K562 (cell line): ENCODE results near the gene MPND. TPM values are rescaled to one million over a fixed set of nuclear protein-coding genes. Genes with fewer than 3 reads are reported as not detected.

ENCODE experiments used
- ARID4B ChIP-seq: sonication (generic); formaldehyde crosslinking; IDR thresholded peaks from 2 replicates; pipeline ENCODE4 v1.8.0; 2022; ENCODE audit warnings: mild to moderate bottlenecking, missing genetic modification reagents
- BDP1 ChIP-seq: IDR thresholded peaks from 3 replicates; pipeline ENCODE4 v1.6.1; 2011; ENCODE audit not compliant: insufficient read length, insufficient read depth
- CXXC5 ChIP-seq: fragments of 250-450 bp; sonication (Bioruptor Pico); IDR thresholded peaks from 2 replicates; pipeline ENCODE4 v1.8.0; 2022; ENCODE audit warnings: inconsistent platforms, mild to moderate bottlenecking, moderate library complexity
- ELF1 ChIP-seq: fragments of 200-800 bp; sonication (Bioruptor generic); IDR thresholded peaks from 2 replicates; pipeline ENCODE4 v1.6.1; 2016; ENCODE audit warnings: missing genetic modification characterization, missing compliant biosample characterization
- EWSR1 ChIP-seq: fragments of 450-650 bp; IDR thresholded peaks from 2 replicates; pipeline ENCODE4 v1.6.1; 2018; ENCODE audit warnings: borderline replicate concordance, mild to moderate bottlenecking, low read depth, moderate library complexity; ENCODE audit not compliant: partially characterized antibody
- FOXK1 ChIP-seq: sonication (generic); formaldehyde crosslinking; IDR thresholded peaks from 2 replicates; pipeline ENCODE4 v1.8.0; 2022; ENCODE audit warnings: missing genetic modification reagents, mild to moderate bottlenecking, borderline replicate concordance
- FOXK2 ChIP-seq, 2 experiments: fragments of 450-650 bp; IDR thresholded peaks in 1 of 2; conservative IDR thresholded peaks in 1 of 2; 2 replicates each; pipeline ENCODE4 v1.6.1; 2016; ENCODE audit warnings: low read depth in 2 of 2, mild to moderate bottlenecking in 1 of 2
- JUND ChIP-seq, 2 experiments: IDR thresholded peaks; 2 replicates in 1 of 2; 3 replicates in 1 of 2; pipeline ENCODE4 v1.6.1; 2011; ENCODE audit warnings: borderline replicate concordance in 2 of 2, low read depth in 2 of 2, low read length in 2 of 2, improper control_type of control experiment in 1 of 2, missing biosample characterization in 1 of 2, missing genetic modification characterization in 1 of 2, missing genetic modification reagents in 1 of 2
- NCOA2 ChIP-seq, 2 experiments: fragments of 450-650 bp; IDR thresholded peaks; 2 replicates each; pipeline ENCODE4 v1.6.1; 2018; ENCODE audit warnings: mild to moderate bottlenecking in 2 of 2, moderate library complexity in 1 of 2; ENCODE audit not compliant: partially characterized antibody in 2 of 2
- NFE2L1 ChIP-seq: fragments of 450-650 bp; IDR thresholded peaks from 2 replicates; pipeline ENCODE4 v1.6.1; 2016; ENCODE audit warnings: missing genetic modification characterization, low read depth, mild to moderate bottlenecking, missing compliant biosample characterization, moderate library complexity, borderline replicate concordance
- RBM15 ChIP-seq: fragments of 200-400 bp; formaldehyde crosslinking; IDR thresholded peaks from 2 replicates; pipeline ENCODE4 v1.6.1; 2018; ENCODE audit warnings: mild to moderate bottlenecking, low read length, moderate library complexity; ENCODE audit not compliant: insufficient read depth
- SOX6 ChIP-seq: fragments of 450-650 bp; IDR thresholded peaks from 2 replicates; pipeline ENCODE4 v1.6.1; 2014; ENCODE audit warnings: mild to moderate bottlenecking
- TEAD1 ChIP-seq, 2 experiments: fragments of 450-650 bp in 1 of 2; sonication (generic) in 1 of 2; formaldehyde crosslinking; IDR thresholded peaks; 2 replicates each; pipeline versions ENCODE4 v1.4.0 to v1.8.0; 2020 to 2022; ENCODE audit warnings: mild to moderate bottlenecking in 2 of 2, missing genetic modification reagents in 1 of 2
- YBX1 ChIP-seq: fragments of 450-650 bp; IDR thresholded peaks from 2 replicates; pipeline ENCODE4 v1.7.1; 2016; ENCODE audit warnings: mild to moderate bottlenecking
- ZNF121 ChIP-seq: sonication (generic); formaldehyde crosslinking; conservative IDR thresholded peaks from 2 replicates; pipeline ENCODE4 v1.8.0; 2022; ENCODE audit warnings: missing genetic modification reagents
- ZNF174 ChIP-seq: fragments of 250-450 bp; sonication (Bioruptor Pico); IDR thresholded peaks from 2 replicates; pipeline ENCODE4 v1.4.0; 2020; ENCODE audit warnings: mild to moderate bottlenecking
- ZNF592 ChIP-seq: fragments of 450-650 bp; IDR thresholded peaks from 2 replicates; pipeline ENCODE4 v1.6.1; 2017; ENCODE audit warnings: antibody characterized with exemption, mild to moderate bottlenecking
- polyA plus RNA-seq, 8 experiments: library from polyadenylated mRNA; depleted of rRNA in 4 of 8; stranded (reverse) in 5 of 8; unstranded in 3 of 8; fragments of >200 nt; fragmentation: Nextera tagmentation in 2 of 8; fragmentation: Illumina TruSeq in 1 of 8; extraction: Ambion mirVana in 2 of 8; extraction: Trizol in 1 of 8; gene quantifications; 2 replicates each; pipeline versions ENCODE4 v1.2.1 to v1.2.3, GENCODE V29; 2011 to 2014; ENCODE audit warnings: inconsistent platforms in 1 of 8, missing spikeins in 1 of 8
- total RNA-seq, 7 experiments: library from RNA; depleted of rRNA in 6 of 7; stranded (reverse); fragments of >200 nt in 6 of 7; fragmentation: Illumina TruSeq in 2 of 7; extraction: Trizol in 2 of 7; gene quantifications; 2 replicates each; pipeline versions ENCODE4 v1.2.1 to v1.2.3, GENCODE V29; 2011 to 2021; ENCODE audit warnings: low replicate concordance in 1 of 7
- TF ChIP-seq, protein P1 (sequence below): sonication (generic); formaldehyde crosslinking; IDR thresholded peaks from 2 replicates; pipeline ENCODE4 v1.8.0; 2022; ENCODE audit warnings: missing genetic modification reagents, mild to moderate bottlenecking, borderline replicate concordance

Gene MPND
- total and polyA plus RNA-seq, 9 of the 15 experiments (the other 6 are each of a cell fraction or from before 2014, with no cell fraction given) = 0.25 to 14.0 (median 3.9) TPM

GRCh38 chr19:4337906-4338440 lies 5.4 kb upstream of the MPND start (continued):
- 0 out of 2 replicates have a peak, but pooled peaks have one; percentile 34 for TF ChIP-seq ELF1 (tag)
- TF ChIP-seq ZNF174 (CRISPR knock-in tag) = no peak
- TF ChIP-seq FOXK2 (conservative IDR thresholded peaks at IDR 0.05 in 1 of 2, IDR thresholded peaks at IDR 0.05 in 1 of 2; ENCODE audit: low read depth in 2 of 2) = peak in 1 of 2 experiments; percentile 23; a peak in 1 of 4 replicates
- no peak for TF ChIP-seq ARID4B (CRISPR knock-in tag)
- no peak for TF ChIP-seq RBM15
- no peak for TF ChIP-seq FOXK1 (CRISPR knock-in tag)
- TF ChIP-seq ZNF592 = peak; percentile 32; the same call in 1 of the 2 replicates
- peak; percentile 85 to 91; a peak in 3 of 4 replicates for TF ChIP-seq TEAD1 (CRISPR knock-in tag; IDR thresholded peaks at IDR 0.05)
- no peak for TF ChIP-seq YBX1
- peak; percentile 31; the same call in 1 of the 2 replicates for TF ChIP-seq SOX6
- TF ChIP-seq CXXC5 (CRISPR knock-in tag) = peak; percentile 59
- no peak for TF ChIP-seq BDP1
- no peak for TF ChIP-seq NCOA2 (IDR thresholded peaks at IDR 0.05; ENCODE audit: partially characterized antibody in 2 of 2)
- TF ChIP-seq EWSR1 = no peak
- TF ChIP-seq JUND (IDR thresholded peaks at IDR 0.05; ENCODE audit: borderline replicate concordance, low read depth, low read length) = 0 out of 2 replicates have a peak, but pooled peaks have one; percentile 2
- TF ChIP-seq JUND (tag; IDR thresholded peaks at IDR 0.05; ENCODE audit: borderline replicate concordance, low read depth, low read length) = no peak
- no peak for TF ChIP-seq NFE2L1 (tag)
- TF ChIP-seq, protein P1, sequence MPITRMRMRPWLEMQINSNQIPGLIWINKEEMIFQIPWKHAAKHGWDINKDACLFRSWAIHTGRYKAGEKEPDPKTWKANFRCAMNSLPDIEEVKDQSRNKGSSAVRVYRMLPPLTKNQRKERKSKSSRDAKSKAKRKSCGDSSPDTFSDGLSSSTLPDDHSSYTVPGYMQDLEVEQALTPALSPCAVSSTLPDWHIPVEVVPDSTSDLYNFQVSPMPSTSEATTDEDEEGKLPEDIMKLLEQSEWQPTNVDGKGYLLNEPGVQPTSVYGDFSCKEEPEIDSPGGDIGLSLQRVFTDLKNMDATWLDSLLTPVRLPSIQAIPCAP (CRISPR knock-in tag) = no peak
- TF ChIP-seq ZNF121 (CRISPR knock-in tag) = no peak
